GM18517 (cell line): Measurements from ENCODE around the gene POLR2L.

Experiments
- ATAC-seq: cut with Tn5 transposase; IDR thresholded peaks from one replicate; pipeline ENCODE4 v1.9.1; 2021; ENCODE audit warnings: mild to moderate bottlenecking, moderate library complexity; ENCODE audit not compliant: unreplicated experiment

Gene POLR2L

GRCh38 chr11:855796-856195 lies 13.5 kb upstream of the POLR2L start:
- ATAC-seq: no peak

GRCh38 chr11:855330-855674 lies 13.0 kb upstream of the POLR2L start:
- no peak for ATAC-seq

- no peak for ATAC-seq
These were observed 12.4 kb upstream of the POLR2L start for GRCh38 chr11:854601-855329.

GRCh38 chr11:853682-854448 lies 11.5 kb upstream of the POLR2L start:
- ATAC-seq: no peak

GRCh38 chr11:852762-853161 lies 10.4 kb upstream of the POLR2L start:
- ATAC-seq: no peak

- ATAC-seq: no peak
These were observed 8.7 kb upstream of the POLR2L start for GRCh38 chr11:850775-851763.

GRCh38 chr11:849951-850774 lies 7.8 kb upstream of the POLR2L start:
- ATAC-seq: no peak

GRCh38 chr11:849104-849824 lies 6.9 kb upstream of the POLR2L start:
- no peak for ATAC-seq

- no peak for ATAC-seq
These were observed 6.1 kb upstream of the POLR2L start for GRCh38 chr11:848380-848931.

- ATAC-seq: no peak
These were observed 5.5 kb upstream of the POLR2L start for GRCh38 chr11:847876-848275.

- no peak for ATAC-seq
These were observed 4.3 kb upstream of the POLR2L start for GRCh38 chr11:846496-847098.

- ATAC-seq: no peak
These were observed 3.7 kb upstream of the POLR2L start for GRCh38 chr11:845872-846495.

GRCh38 chr11:844693-845644 lies 2.6 kb upstream of the POLR2L start:
- ATAC-seq: no peak

GRCh38 chr11:843818-844692 lies 1.7 kb upstream of the POLR2L start:
- ATAC-seq: no peak

GRCh38 chr11:843086-843734 lies 881 bp upstream of the POLR2L start:
- no peak for ATAC-seq

- peak; percentile 21 for ATAC-seq
These were observed 354 bp downstream of the POLR2L start for GRCh38 chr11:841981-842369.
